Effector memory CD4-positive, alpha-beta T cell (primary cell): Measurements from ENCODE around the gene CCT5.

ENCODE experiments used
- DNase-seq, 3 donors: peaks; one replicate each; pipeline ENCODE4 v3.0.0-alpha.2; 2020
- H3K27ac ChIP-seq: 2 replicates; pipeline ENCODE4 v1.7.0; 2013; ENCODE audit warnings: mild to moderate bottlenecking, low read length, moderate library complexity; ENCODE audit not compliant: insufficient read depth, poor library complexity, severe bottlenecking
- H3K27me3 ChIP-seq: replicated peaks from 2 replicates; pipeline ENCODE4 v1.7.0; 2013; ENCODE audit warnings: mild to moderate bottlenecking, low read length; ENCODE audit not compliant: insufficient read depth, control insufficient read depth, poor library complexity, severe bottlenecking
- H3K36me3 ChIP-seq: 2 replicates; pipeline ENCODE4 v1.7.0; 2013; ENCODE audit warnings: mild to moderate bottlenecking, low read length, moderate library complexity; ENCODE audit not compliant: control insufficient read depth, insufficient read depth
- H3K4me1 ChIP-seq: 2 replicates; pipeline ENCODE4 v1.7.0; 2013; ENCODE audit warnings: low read length, mild to moderate bottlenecking; ENCODE audit not compliant: control insufficient read depth, insufficient read depth, poor library complexity, severe bottlenecking
- H3K4me3 ChIP-seq: 2 replicates; pipeline ENCODE4 v1.7.0; 2013; ENCODE audit warnings: low read length, low read depth, mild to moderate bottlenecking; ENCODE audit not compliant: insufficient read depth, poor library complexity, severe bottlenecking
- H3K9me3 ChIP-seq: 2 replicates; pipeline ENCODE4 v1.7.0; 2013; ENCODE audit warnings: mild to moderate bottlenecking, low read length, moderate library complexity; ENCODE audit not compliant: control insufficient read depth

The CCT5 gene

GRCh38 chr5:10259899-10260298 is 9.8 kb downstream of the CCT5 start:
- H3K4me3 ChIP-seq = no peak overlapping the region
- DNase-seq = no peak
- H3K27me3 ChIP-seq = no peaks in the 10 kb centered on the region
- H3K9me3 ChIP-seq = no peaks in the 10 kb centered on the region
- no peaks in the 10 kb centered on the region for H3K4me1 ChIP-seq
- no peak overlapping the region for H3K27ac ChIP-seq
- H3K36me3 ChIP-seq = peaks cover 97% of the 10 kb centered on the region

- no peak overlapping the region for H3K4me3 ChIP-seq
- H3K36me3 ChIP-seq = peaks cover 89% of the 10 kb centered on the region
- no peak overlapping the region for H3K27ac ChIP-seq
- H3K4me1 ChIP-seq = no peaks in the 10 kb centered on the region
- DNase-seq = no peak
- H3K27me3 ChIP-seq = no peaks in the 10 kb centered on the region
- H3K9me3 ChIP-seq = no peaks in the 10 kb centered on the region
Measured at GRCh38 chr5:10261065-10261464, 11.0 kb downstream of the CCT5 start.

- H3K36me3 ChIP-seq = peaks cover 77% of the 10 kb centered on the region
Measured at GRCh38 chr5:10262121-10262774, 12.2 kb downstream of the CCT5 start.

GRCh38 chr5:10262995-10263394 is 12.9 kb downstream of the CCT5 start:
- no peak overlapping the region for H3K4me3 ChIP-seq
- peaks cover 70% of the 10 kb centered on the region for H3K36me3 ChIP-seq
- no peaks in the 10 kb centered on the region for H3K9me3 ChIP-seq
- H3K27me3 ChIP-seq = no peaks in the 10 kb centered on the region
- no peak for DNase-seq
- no peaks in the 10 kb centered on the region for H3K4me1 ChIP-seq
- H3K27ac ChIP-seq = no peak overlapping the region

More at GRCh38 chr5:10262121-10262774, 12.2 kb downstream of the CCT5 start:
- H3K27ac ChIP-seq = no peak overlapping the region
- no peak for DNase-seq
- no peaks in the 10 kb centered on the region for H3K9me3 ChIP-seq
- no peak overlapping the region for H3K4me3 ChIP-seq
- no peaks in the 10 kb centered on the region for H3K27me3 ChIP-seq
- no peaks in the 10 kb centered on the region for H3K4me1 ChIP-seq

GRCh38 chr5:10264604-10265003 is 14.5 kb downstream of the CCT5 start:
- no peak overlapping the region for H3K4me3 ChIP-seq
- no peak for DNase-seq
- peaks cover 54% of the 10 kb centered on the region for H3K36me3 ChIP-seq
- H3K27ac ChIP-seq = no peak overlapping the region
- no peaks in the 10 kb centered on the region for H3K9me3 ChIP-seq
- H3K4me1 ChIP-seq = no peaks in the 10 kb centered on the region
- no peaks in the 10 kb centered on the region for H3K27me3 ChIP-seq

GRCh38 chr5:10265245-10266109 is 15.4 kb downstream of the CCT5 start:
- Histone ChIP-seq H3K36me3 (peaks cover 45% of the 10 kb centered on the region), H3K9me3 (no peaks in the 10 kb centered on the region), H3K4me1 (no peaks in the 10 kb centered on the region), H3K27ac (no peak overlapping the region), H3K4me3 (no peak overlapping the region), H3K27me3 (no peaks in the 10 kb centered on the region)
- no peak for DNase-seq

- Histone ChIP-seq H3K9me3 (no peaks in the 10 kb centered on the region), H3K4me1 (no peaks in the 10 kb centered on the region), H3K4me3 (no peak overlapping the region), H3K27me3 (no peaks in the 10 kb centered on the region), H3K27ac (no peak overlapping the region), H3K36me3 (peaks cover 38% of the 10 kb centered on the region)
- DNase-seq = no peak
Measured at GRCh38 chr5:10266137-10266536, 16.1 kb downstream of the CCT5 start.

GRCh38 chr5:10266839-10267238 is 16.8 kb downstream of the CCT5 start:
- Histone ChIP-seq H3K27me3 (no peaks in the 10 kb centered on the region), H3K4me1 (no peaks in the 10 kb centered on the region), H3K27ac (no peak overlapping the region), H3K9me3 (no peaks in the 10 kb centered on the region), H3K4me3 (no peak overlapping the region), H3K36me3 (peaks cover 31% of the 10 kb centered on the region)
- DNase-seq = no peak

GRCh38 chr5:10268100-10268499 is 18.0 kb downstream of the CCT5 start:
- DNase-seq = no peak
- H3K4me1 ChIP-seq = no peaks in the 10 kb centered on the region
- no peak overlapping the region for H3K4me3 ChIP-seq
- H3K9me3 ChIP-seq = no peaks in the 10 kb centered on the region
- no peaks in the 10 kb centered on the region for H3K27me3 ChIP-seq
- H3K27ac ChIP-seq = no peak overlapping the region
- peaks cover 19% of the 10 kb centered on the region for H3K36me3 ChIP-seq
